GM18861 (cell line): Measurements from ENCODE around the gene ANKRD40.

Source experiments
- ATAC-seq: cut with Tn5 transposase; IDR thresholded peaks from one replicate; pipeline ENCODE4 v1.9.1; 2021; ENCODE audit not compliant: unreplicated experiment

ANKRD40 gene

GRCh38 chr17:50672071-50672470 lies 35.6 kb downstream of the ANKRD40 start:
- ATAC-seq, result no peak

DNA sequence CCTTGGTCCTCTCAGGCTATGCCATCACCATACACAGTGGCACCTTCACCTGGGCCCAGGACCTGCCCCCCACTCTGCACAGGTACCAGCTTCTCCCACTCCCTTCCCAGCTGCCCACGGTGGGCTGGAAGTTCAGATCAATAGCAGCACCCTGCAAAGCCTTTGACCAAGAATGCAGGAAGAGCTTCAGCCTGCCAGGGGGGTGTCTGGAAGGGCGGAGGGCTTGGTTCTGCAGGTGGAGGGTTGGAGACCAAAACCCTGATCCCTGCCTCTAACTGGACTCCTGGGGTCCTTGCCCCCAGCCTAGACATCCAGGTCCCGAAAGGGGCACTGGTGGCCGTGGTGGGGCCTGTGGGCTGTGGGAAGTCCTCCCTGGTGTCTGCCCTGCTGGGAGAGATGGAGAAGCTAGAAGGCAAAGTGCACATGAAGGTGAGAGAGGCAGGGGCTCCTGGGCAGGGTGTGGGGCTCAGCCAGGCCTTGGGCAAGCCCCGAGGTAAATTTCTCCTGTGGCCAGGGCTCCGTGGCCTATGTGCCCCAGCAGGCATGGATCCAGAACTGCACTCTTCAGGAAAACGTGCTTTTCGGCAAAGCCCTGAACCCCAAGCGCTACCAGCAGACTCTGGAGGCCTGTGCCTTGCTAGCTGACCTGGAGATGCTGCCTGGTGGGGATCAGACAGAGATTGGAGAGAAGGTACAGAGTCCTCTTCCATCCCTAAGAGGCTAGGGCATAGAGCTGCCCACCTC lies 38.7 kb downstream of the ANKRD40 start:
- no peak for ATAC-seq

DNA sequence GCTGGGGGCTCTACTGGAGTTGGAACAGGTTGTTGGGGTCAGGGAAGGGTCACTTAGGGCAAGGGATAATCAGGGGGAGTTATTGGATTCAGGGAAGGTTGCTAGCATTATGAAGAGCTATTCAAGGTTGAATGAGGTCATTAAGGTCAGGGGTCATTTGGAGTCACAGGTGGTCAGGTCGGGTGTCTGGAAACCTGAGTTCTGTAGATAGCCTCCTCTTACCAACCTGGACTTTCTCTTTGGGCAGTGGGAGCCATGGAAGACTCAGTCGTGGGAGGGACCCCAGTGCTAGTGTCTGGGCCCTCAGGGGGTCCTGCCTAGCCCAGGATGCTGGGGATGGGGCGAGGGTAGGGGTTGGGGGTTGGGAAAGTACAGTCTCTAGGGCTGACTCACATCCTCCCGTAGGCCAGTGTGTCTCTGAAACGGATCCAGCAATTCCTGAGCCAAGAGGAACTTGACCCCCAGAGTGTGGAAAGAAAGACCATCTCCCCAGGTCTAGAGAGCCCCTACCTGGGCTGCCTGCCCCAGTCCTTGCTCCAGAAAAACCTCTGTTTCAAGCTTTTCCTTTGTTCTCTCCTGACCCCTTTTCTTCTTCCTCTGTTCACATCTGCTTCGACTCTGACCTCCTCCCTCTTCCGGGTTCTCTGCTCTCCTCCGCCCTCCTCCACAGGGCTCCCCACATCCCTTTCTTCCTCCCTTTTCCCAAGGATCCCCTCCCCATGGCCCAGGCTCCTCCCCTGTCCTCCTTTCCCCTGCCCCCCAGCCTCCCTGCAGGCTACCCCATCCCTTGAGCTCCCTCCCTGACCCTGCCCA lies 39.5 kb downstream of the ANKRD40 start:
- ATAC-seq, result no peak

DNA sequence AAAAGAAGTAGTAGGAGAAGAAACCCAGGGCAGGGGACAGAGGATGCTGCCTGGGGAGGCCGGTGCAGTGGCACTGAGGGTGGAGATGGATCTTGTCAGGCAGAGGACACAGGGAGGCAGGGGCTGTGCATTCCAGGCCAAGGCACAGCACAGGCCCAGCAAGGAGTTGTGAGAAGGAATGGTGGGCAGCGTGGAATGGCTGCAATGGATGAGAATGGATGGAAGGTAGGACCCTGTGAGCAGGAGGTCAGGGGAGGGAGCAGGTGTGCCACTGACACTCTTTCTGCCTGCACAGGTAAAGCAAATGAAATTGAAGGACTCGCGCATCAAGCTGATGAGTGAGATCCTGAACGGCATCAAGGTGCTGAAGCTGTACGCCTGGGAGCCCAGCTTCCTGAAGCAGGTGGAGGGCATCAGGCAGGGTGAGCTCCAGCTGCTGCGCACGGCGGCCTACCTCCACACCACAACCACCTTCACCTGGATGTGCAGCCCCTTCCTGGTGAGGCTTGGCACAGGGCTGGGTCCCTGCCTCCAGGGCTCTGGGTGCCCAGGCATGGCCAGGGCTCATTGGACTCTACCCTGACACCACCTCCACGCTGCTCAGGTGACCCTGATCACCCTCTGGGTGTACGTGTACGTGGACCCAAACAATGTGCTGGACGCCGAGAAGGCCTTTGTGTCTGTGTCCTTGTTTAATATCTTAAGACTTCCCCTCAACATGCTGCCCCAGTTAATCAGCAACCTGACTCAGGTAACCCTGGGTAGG lies 40.3 kb downstream of the ANKRD40 start:
- ATAC-seq, result no peak

- no peak for ATAC-seq
Observed at GRCh38 chr17:50666316-50666715, 41.4 kb downstream of the ANKRD40 start.

DNA sequence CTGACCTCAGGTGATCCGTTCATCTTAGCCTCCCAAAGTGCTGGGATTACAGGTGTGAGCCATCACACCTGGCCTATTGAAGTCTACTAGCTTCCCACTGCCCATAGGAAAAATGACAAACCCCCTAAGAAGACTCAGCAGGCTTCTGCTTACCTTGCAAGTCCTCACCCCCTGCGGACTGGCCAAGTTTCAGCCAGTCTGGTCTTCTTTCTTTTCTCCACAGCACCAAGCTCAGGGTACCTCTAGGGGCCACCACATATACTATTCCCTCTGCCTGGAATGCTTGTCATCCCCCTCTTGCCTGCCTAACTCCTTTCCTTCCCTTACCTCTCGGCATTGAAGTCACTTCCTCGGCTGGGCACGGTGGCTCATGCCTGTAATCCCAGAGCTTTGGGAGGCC lies 41.9 kb downstream of the ANKRD40 start:
- ATAC-seq, result no peak

- no peak for ATAC-seq
Observed at GRCh38 chr17:50664788-50665458, 42.8 kb downstream of the ANKRD40 start.

- no peak for ATAC-seq
Observed at GRCh38 chr17:50663812-50664374, 43.8 kb downstream of the ANKRD40 start.

DNA sequence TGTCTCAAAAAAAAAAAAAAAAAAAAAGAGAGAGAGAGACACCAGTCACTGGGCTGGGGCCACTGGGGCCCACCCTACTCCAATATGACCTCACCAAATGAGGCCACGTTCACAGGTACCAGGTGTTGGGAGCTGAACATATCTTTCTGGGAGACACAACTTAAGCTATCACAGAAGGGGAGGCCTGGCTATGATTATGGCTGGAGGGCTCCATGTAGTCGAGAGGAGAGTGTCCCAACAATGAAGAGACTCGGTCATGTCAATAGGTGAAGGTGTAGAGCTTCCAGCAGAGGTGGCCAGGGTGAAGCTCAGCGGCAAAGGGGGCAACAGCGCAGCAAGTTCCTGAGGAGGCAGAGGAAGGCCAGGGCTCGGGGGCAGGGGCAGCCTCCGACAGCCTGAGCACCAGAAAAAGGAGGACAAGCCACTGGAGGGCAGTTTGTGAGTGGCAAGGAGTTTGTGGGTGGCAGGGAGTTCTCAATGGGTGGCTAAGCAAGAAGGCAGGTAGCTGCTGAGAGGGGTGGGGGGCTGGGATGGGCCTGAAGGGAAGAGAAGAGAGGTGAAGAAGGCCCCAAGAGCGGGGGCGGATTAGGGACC lies 45.0 kb downstream of the ANKRD40 start:
- ATAC-seq, result no peak

DNA sequence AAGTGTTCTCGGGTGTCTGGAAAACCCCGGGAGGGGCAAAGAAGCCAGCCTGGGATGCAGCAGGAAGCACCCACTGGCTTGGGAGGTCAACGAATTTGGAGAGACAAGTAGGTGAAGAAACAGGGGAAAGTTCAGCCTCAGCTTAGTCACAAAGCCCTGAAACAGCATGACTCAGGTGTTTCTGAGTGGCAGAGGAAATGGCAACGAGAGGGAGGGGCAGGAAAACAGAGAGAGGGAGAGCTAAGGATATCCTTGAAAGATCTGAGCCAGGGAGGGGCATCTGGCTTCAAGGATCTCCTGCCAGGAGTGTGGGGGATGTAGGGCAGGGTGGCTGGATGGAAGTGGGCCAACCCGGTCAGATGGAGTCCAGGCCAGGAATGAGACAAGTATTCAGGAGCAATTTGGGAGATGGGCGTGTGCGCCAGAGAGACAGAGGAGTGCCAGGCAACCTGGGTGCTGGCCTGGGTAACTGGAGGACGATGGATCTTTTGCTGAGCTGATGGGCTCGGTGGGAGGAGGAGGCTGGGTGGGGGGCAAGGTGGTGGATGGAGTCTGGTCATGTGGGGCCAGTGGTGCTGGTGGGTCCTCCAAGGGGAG lies 45.8 kb downstream of the ANKRD40 start:
- ATAC-seq, result no peak

DNA sequence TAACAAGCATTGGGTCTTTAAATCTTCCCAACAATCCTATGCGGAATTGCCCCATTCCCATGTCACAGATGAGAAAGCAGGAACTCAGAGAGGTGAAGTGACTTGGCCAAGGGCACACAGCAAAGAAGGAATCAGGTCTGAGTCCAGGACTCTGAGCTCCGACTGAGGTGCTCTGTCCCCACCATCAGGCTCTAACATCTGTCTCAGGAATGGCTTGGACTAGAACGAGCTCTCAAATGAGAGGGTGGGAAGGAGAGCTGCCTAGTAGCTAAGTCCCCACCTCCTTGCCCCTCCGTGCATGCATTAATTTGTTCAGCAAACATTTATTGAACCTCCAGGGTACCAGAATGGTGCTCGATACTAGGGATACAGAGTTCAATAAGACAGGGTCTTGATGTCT lies 46.4 kb downstream of the ANKRD40 start:
- ATAC-seq, result no peak

- no peak for ATAC-seq
Observed at GRCh38 chr17:50660887-50661345, 46.8 kb downstream of the ANKRD40 start.

DNA sequence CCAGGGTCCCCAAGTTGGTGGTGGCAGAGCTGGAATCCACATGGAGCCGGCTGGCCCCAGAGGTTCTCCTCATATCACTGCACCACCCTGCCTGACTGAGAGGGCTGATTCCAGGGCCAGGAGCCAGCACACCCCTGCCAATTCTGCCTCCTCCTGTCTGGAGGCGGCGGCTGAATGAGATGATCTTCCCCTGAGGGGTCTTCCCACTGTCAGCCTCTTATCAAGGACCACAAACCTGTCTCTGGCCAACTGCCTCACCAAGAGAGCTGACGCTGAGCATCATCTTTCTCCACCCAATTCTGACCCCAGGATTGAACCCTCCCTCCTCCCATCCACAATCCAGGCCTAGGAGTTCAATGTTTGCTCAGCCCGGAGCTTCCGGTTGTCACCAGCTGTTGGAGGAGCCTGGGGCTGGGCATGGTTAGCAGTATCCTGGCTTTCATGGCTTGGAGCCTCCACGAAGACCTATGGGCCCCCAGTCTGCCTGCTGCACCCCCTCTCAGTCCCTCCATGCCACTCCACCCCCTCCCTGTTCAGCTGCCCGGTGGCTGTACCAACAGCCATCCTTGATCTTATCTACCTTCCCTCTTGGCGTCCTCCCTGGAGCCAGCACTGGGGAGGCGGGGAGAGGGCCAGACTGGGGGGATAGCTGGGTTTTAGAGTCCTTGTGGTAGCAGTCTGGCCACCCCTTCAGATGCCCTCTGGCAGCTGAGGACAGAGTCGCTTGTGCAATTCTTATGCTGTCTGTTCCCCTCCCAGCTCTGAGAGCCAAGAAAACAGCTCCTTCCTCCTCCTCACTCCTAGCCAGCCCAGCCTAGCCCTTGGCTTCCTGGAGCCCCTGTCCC lies 47.5 kb downstream of the ANKRD40 start:
- ATAC-seq, result no peak

- no peak for ATAC-seq
Observed at GRCh38 chr17:50659179-50659578, 48.5 kb downstream of the ANKRD40 start.

DNA sequence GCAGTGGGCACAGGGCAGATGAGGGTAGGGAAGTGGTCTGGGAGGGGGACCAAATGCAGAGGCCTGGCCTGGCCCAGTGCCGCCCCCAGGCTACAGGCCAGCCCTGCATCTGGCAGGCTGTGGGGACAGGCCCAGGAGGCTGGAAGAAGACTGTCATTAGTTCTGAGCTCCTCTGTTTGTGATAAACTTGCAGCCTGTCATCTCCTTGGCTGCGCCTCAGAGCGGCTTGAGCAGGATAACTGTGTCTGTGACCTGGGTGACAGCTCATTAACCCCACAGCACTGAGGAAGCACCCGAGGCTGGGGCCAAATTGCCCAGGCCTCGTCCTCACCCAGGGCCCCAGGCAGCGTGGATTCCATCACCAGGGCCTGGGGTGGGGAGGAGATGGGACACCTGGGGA lies 49.1 kb downstream of the ANKRD40 start:
- ATAC-seq, result no peak

DNA sequence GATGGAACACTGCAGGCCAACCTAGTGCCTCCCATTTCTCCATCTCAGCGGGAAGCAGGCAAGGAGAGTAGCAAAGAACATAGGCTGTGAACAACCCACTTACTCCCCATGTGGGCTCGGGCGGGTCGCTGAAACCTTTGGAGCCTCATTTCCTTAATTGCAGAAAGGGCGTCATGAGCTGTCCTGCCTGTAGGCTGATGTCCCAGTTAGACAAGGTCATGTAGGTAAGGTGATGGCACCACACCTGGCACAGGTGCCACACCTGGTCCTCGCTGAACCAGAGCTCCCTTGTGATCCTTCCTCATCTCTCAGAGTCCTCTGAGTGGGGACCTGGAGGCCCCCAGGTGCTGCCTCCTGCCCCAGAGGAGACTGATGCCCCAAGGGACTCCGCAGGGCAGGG lies 50.1 kb downstream of the ANKRD40 start:
- ATAC-seq, result no peak

GRCh38 chr17:50657054-50657453 lies 50.7 kb downstream of the ANKRD40 start:
- no peak for ATAC-seq

- no peak for ATAC-seq
Observed at GRCh38 chr17:50656509-50656908, 51.2 kb downstream of the ANKRD40 start.

DNA sequence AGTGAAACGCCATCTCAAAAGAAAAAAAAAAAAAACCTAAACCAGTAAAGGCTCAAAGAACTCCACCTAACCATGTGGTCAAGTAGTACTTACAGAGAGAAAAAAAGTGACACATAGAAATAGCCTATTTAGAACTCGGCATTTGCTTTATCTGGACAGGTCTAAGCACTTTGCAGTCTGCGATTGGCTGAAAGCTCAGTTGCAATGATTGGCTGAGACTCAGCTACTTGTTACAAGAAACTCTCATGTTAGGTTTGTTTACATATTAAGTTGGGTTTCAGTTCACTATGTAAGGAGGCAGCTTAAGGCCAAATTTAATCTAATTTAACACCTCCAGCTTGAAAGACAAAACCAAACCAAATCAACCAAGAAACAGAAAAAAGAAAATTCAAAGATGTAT lies 54.0 kb downstream of the ANKRD40 start:
- no peak for ATAC-seq
